ENCODE data around the gene PRPSAP1.

PRPSAP1 gene

DNA sequence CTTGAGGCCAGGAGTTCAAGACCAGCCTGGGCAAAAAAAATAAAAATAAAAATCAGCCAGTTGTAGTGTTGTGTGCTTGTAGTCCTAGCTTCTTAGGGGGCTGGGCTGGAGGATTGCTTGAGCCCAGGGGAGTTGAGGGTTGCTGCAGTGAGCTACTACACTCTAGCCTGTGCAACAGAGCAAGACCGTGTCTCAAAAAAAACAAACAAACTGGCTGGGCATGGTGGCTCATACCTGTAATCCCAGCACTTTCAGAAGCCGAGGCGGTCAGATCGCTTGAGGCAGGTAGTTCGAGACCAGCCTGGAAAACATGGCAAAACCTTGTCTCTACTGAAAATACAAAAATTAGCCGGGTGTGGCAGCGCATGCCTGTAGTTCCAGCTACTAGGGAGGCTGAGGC is 93.5 kb downstream of the PRPSAP1 start:
- TF ChIP-seq, protein P1, sequence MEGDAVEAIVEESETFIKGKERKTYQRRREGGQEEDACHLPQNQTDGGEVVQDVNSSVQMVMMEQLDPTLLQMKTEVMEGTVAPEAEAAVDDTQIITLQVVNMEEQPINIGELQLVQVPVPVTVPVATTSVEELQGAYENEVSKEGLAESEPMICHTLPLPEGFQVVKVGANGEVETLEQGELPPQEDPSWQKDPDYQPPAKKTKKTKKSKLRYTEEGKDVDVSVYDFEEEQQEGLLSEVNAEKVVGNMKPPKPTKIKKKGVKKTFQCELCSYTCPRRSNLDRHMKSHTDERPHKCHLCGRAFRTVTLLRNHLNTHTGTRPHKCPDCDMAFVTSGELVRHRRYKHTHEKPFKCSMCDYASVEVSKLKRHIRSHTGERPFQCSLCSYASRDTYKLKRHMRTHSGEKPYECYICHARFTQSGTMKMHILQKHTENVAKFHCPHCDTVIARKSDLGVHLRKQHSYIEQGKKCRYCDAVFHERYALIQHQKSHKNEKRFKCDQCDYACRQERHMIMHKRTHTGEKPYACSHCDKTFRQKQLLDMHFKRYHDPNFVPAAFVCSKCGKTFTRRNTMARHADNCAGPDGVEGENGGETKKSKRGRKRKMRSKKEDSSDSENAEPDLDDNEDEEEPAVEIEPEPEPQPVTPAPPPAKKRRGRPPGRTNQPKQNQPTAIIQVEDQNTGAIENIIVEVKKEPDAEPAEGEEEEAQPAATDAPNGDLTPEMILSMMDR (IDR thresholded peaks at IDR 0.05; ENCODE audit: borderline replicate concordance, insufficient read depth, low read depth, low read length): no peak
- no peak overlapping the region for H3K4me3 ChIP-seq (ENCODE audit: low read depth, low read length)

All from GM12875 (cell line).